ENCODE measurements around the gene LHX3.

LHX3 gene

GRCh38 chr9:136216541-136217244 lies 11.8 kb upstream of the LHX3 start:
- Histone ChIP-seq H3K36me3 (ENCODE audit: insufficient read depth, low read length) (peaks cover 79% of the 10 kb centered on the region; the same call in 1 of the 2 replicates), H2AFZ (ENCODE audit: low read length) (no peak overlapping the region), H3K27me3 (ENCODE audit: insufficient read depth, low read length, poor library complexity, severe bottlenecking) (no peaks in the 10 kb centered on the region), H3K4me1 (ENCODE audit: insufficient read depth, low read length, poor library complexity, severe bottlenecking) (peaks cover 13% of the 10 kb centered on the region), H4K20me1 (ENCODE audit: insufficient read depth, low read length, poor library complexity, severe bottlenecking) (peaks cover 4% of the 10 kb centered on the region), H3K9me2 (replicated peaks; ENCODE audit: low read depth, low read length) (no peaks in the 10 kb centered on the region), H3K4me2 (ENCODE audit: low read depth, low read length, poor library complexity, severe bottlenecking) (no peak overlapping the region), H3K79me2 (ENCODE audit: insufficient read depth, low read length) (peaks cover 15% of the 10 kb centered on the region; the same call in 1 of the 2 replicates), H3F3A (ENCODE audit: low read depth) (no peaks in the 10 kb centered on the region), H3K9me3 (ENCODE audit: insufficient read depth, low read depth, low read length) (no peaks in the 10 kb centered on the region), H3K4me3 (ENCODE audit: low read length, poor library complexity, severe bottlenecking) (no peak overlapping the region), H3K9ac (ENCODE audit: low read depth, low read length, poor library complexity, severe bottlenecking) (no peak overlapping the region)
- no peak for TF ChIP-seq CTCF (conservative IDR thresholded peaks at IDR 0.05; ENCODE audit: low read length)
- TF ChIP-seq EZH2phosphoT487 (IDR thresholded peaks at IDR 0.05; ENCODE audit: borderline replicate concordance), result no peak

- no peaks in the 10 kb centered on the region for H3K27me3 ChIP-seq (ENCODE audit: insufficient read depth, low read length, poor library complexity, severe bottlenecking)
- H3K9me2 ChIP-seq (replicated peaks; ENCODE audit: low read depth, low read length), result no peaks in the 10 kb centered on the region
- H3K4me1 ChIP-seq (ENCODE audit: insufficient read depth, low read length, poor library complexity, severe bottlenecking), result no peaks in the 10 kb centered on the region
- no peaks in the 10 kb centered on the region for H3F3A ChIP-seq (ENCODE audit: low read depth)
- H3K4me2 ChIP-seq (ENCODE audit: low read depth, low read length, poor library complexity, severe bottlenecking), result no peak overlapping the region
- H3K36me3 ChIP-seq (ENCODE audit: insufficient read depth, low read length), result peaks cover 91% of the 10 kb centered on the region; the same call in 1 of the 2 replicates
- no peak overlapping the region for H3K9ac ChIP-seq (ENCODE audit: low read depth, low read length, poor library complexity, severe bottlenecking)
- peaks cover 2% of the 10 kb centered on the region for H4K20me1 ChIP-seq (ENCODE audit: insufficient read depth, low read length, poor library complexity, severe bottlenecking)
- no peak overlapping the region for H2AFZ ChIP-seq (ENCODE audit: low read length)
- peaks cover 2% of the 10 kb centered on the region; the same call in 1 of the 2 replicates for H3K79me2 ChIP-seq (ENCODE audit: insufficient read depth, low read length)
- no peak overlapping the region for H3K4me3 ChIP-seq (ENCODE audit: low read length, poor library complexity, severe bottlenecking)
- no peaks in the 10 kb centered on the region for H3K9me3 ChIP-seq (ENCODE audit: insufficient read depth, low read depth, low read length)
- no peak for TF ChIP-seq CTCF (conservative IDR thresholded peaks at IDR 0.05; ENCODE audit: low read length)
- TF ChIP-seq EZH2phosphoT487 (IDR thresholded peaks at IDR 0.05; ENCODE audit: borderline replicate concordance), result no peak
These were observed 8.8 kb upstream of the LHX3 start for GRCh38 chr9:136213733-136214132.

- Histone ChIP-seq H3K79me2 (ENCODE audit: insufficient read depth, low read length) (no peaks in the 10 kb centered on the region), H3K27me3 (ENCODE audit: insufficient read depth, low read length, poor library complexity, severe bottlenecking) (no peaks in the 10 kb centered on the region), H4K20me1 (ENCODE audit: insufficient read depth, low read length, poor library complexity, severe bottlenecking) (no peaks in the 10 kb centered on the region), H3K4me2 (ENCODE audit: low read depth, low read length, poor library complexity, severe bottlenecking) (no peak overlapping the region), H3K4me3 (ENCODE audit: low read length, poor library complexity, severe bottlenecking) (no peak overlapping the region), H3K9ac (ENCODE audit: low read depth, low read length, poor library complexity, severe bottlenecking) (no peak overlapping the region), H3K36me3 (ENCODE audit: insufficient read depth, low read length) (peaks cover 86% of the 10 kb centered on the region; the same call in 1 of the 2 replicates), H2AFZ (ENCODE audit: low read length) (no peak overlapping the region), H3F3A (ENCODE audit: low read depth) (no peaks in the 10 kb centered on the region), H3K9me3 (ENCODE audit: insufficient read depth, low read depth, low read length) (no peaks in the 10 kb centered on the region), H3K4me1 (ENCODE audit: insufficient read depth, low read length, poor library complexity, severe bottlenecking) (no peaks in the 10 kb centered on the region), H3K9me2 (replicated peaks; ENCODE audit: low read depth, low read length) (no peaks in the 10 kb centered on the region)
- no peak for TF ChIP-seq EZH2phosphoT487 (IDR thresholded peaks at IDR 0.05; ENCODE audit: borderline replicate concordance)
- TF ChIP-seq CTCF (conservative IDR thresholded peaks at IDR 0.05; ENCODE audit: low read length), result no peak
These were observed 7.5 kb upstream of the LHX3 start for GRCh38 chr9:136212345-136212950.
